ENCODE results near the gene EDC3.
"Not testable (repeated sequence)": the region's sequence is repeated elsewhere in the genome, so short reads cannot be mapped to it uniquely, and the experiment has no call there.

The EDC3 gene

GRCh38 chr15:74599156-74599555 lies 96.7 kb downstream of the EDC3 start:
- in situ Hi-C loops (cut with HindIII; ENCODE audit: low pct_ligation_motif_present, low pct_unique_long_range_greater_than_20kb, low sequenced_read_pairs) = no loop called here

GRCh38 chr15:74598126-74598842 lies 97.5 kb downstream of the EDC3 start:
- in situ Hi-C loops (cut with HindIII; ENCODE audit: low pct_ligation_motif_present, low pct_unique_long_range_greater_than_20kb, low sequenced_read_pairs) = no loop called here
- peak; percentile 88 for DNase-seq

More at GRCh38 chr15:74599156-74599555, 96.7 kb downstream of the EDC3 start:
- no peak for DNase-seq

- in situ Hi-C loops (cut with HindIII; ENCODE audit: low pct_ligation_motif_present, low pct_unique_long_range_greater_than_20kb, low sequenced_read_pairs); DNase-seq: not testable (repeated sequence)
These were observed 98.6 kb downstream of the EDC3 start for GRCh38 chr15:74597146-74597705.

GRCh38 chr15:74596736-74597135 lies 99.1 kb downstream of the EDC3 start:
- DNase-seq; in situ Hi-C loops (cut with HindIII; ENCODE audit: low pct_ligation_motif_present, low pct_unique_long_range_greater_than_20kb, low sequenced_read_pairs): not testable (repeated sequence)

GRCh38 chr15:74595271-74595670 lies 100.6 kb downstream of the EDC3 start:
- in situ Hi-C loops (cut with HindIII; ENCODE audit: low pct_ligation_motif_present, low pct_unique_long_range_greater_than_20kb, low sequenced_read_pairs) = no loop called here
- DNase-seq = no peak

GRCh38 chr15:74594455-74594854 lies 101.4 kb downstream of the EDC3 start:
- in situ Hi-C loops (cut with HindIII; ENCODE audit: low pct_ligation_motif_present, low pct_unique_long_range_greater_than_20kb, low sequenced_read_pairs) = no loop called here

GRCh38 chr15:74593122-74593521 lies 102.7 kb downstream of the EDC3 start:
- in situ Hi-C loops (cut with HindIII; ENCODE audit: low pct_ligation_motif_present, low pct_unique_long_range_greater_than_20kb, low sequenced_read_pairs) = no loop called here
- DNase-seq = no peak

More at GRCh38 chr15:74594455-74594854, 101.4 kb downstream of the EDC3 start:
- DNase-seq = no peak

GRCh38 chr15:74592222-74592621 lies 103.6 kb downstream of the EDC3 start:
- DNase-seq = no peak
- in situ Hi-C loops (cut with HindIII; ENCODE audit: low pct_ligation_motif_present, low pct_unique_long_range_greater_than_20kb, low sequenced_read_pairs) = no loop called here

- DNase-seq = no peak
- in situ Hi-C loops (cut with HindIII; ENCODE audit: low pct_ligation_motif_present, low pct_unique_long_range_greater_than_20kb, low sequenced_read_pairs) = no loop called here
These were observed 106.0 kb downstream of the EDC3 start for GRCh38 chr15:74589826-74590225.

GRCh38 chr15:74585857-74586256 lies 110.0 kb downstream of the EDC3 start:
- no peak for DNase-seq
- in situ Hi-C loops (cut with HindIII; ENCODE audit: low pct_ligation_motif_present, low pct_unique_long_range_greater_than_20kb, low sequenced_read_pairs) = no loop called here

GRCh38 chr15:74585191-74585590 lies 110.6 kb downstream of the EDC3 start:
- in situ Hi-C loops (cut with HindIII; ENCODE audit: low pct_ligation_motif_present, low pct_unique_long_range_greater_than_20kb, low sequenced_read_pairs) = no loop called here
- DNase-seq = no peak

GRCh38 chr15:74584779-74585178 lies 111.0 kb downstream of the EDC3 start:
- DNase-seq = no peak
- in situ Hi-C loops (cut with HindIII; ENCODE audit: low pct_ligation_motif_present, low pct_unique_long_range_greater_than_20kb, low sequenced_read_pairs) = no loop called here

- DNase-seq = no peak
- in situ Hi-C loops (cut with HindIII; ENCODE audit: low pct_ligation_motif_present, low pct_unique_long_range_greater_than_20kb, low sequenced_read_pairs) = no loop called here
These were observed 111.6 kb downstream of the EDC3 start for GRCh38 chr15:74584204-74584603.

Data from ACHN (cell line).